SK-N-SH (cell line): ENCODE measurements around the gene LHX6. TPM values are rescaled to one million over a fixed set of nuclear protein-coding genes. Genes with fewer than 3 reads are reported as not detected.

Experiments
- CTCF ChIA-PET: fragments of 300-600, 350-600 bp; formaldehyde crosslinking; extraction: SDS; loops from one replicate; lab custom pipeline; 2021; lab: Yijun Ruan, JAX
- POLR2A ChIA-PET: fragments of 350-600 bp; sonication (Branson Sonifier 250); formaldehyde crosslinking; extraction: SDS; loops from one replicate; lab custom pipeline; 2020; ENCODE audit warnings: antibody characterized with exemption, inconsistent platforms; lab: Yijun Ruan, JAX
- DNase-seq: peaks from one replicate; pipeline ENCODE4 v3.0.0; 2012
- H2AFZ ChIP-seq: fragments of 200-600 bp; sonication (generic); 2 replicates; pipeline ENCODE4 v1.8.1; 2016; ENCODE audit warnings: antibody characterized with exemption, mild to moderate bottlenecking, low read depth
- H3F3A ChIP-seq: fragments of 200-600 bp; sonication (generic); replicated peaks from 2 replicates; pipeline ENCODE3; 2016; ENCODE audit warnings: antibody characterized with exemption, mild to moderate bottlenecking; ENCODE audit not compliant: insufficient read depth
- H3K27ac ChIP-seq, 2 experiments: fragments of 200-500 bp in 1 of 2; fragments of 200-600 bp in 1 of 2; sonication (Bioruptor generic) in 1 of 2; sonication (generic), shearing (Covaris generic) in 1 of 2; 2 replicates each; pipeline versions ENCODE4 v1.5.1 to v1.6.1; 2014 to 2016; ENCODE audit warnings: low read depth in 2 of 2, inconsistent platforms in 1 of 2, low read length in 1 of 2, mild to moderate bottlenecking in 1 of 2, mixed read lengths in 1 of 2
- H3K27me3 ChIP-seq: fragments of 200-600 bp; sonication (generic), shearing (Covaris generic); 2 replicates; pipeline ENCODE4 v1.6.1; 2016; ENCODE audit warnings: mixed run types; ENCODE audit not compliant: insufficient read depth
- H3K36me3 ChIP-seq, 2 experiments: fragments of 200-500 bp in 1 of 2; fragments of 200-600 bp in 1 of 2; sonication (Bioruptor generic) in 1 of 2; sonication (generic) in 1 of 2; replicated peaks in 1 of 2; 2 replicates each; pipeline versions ENCODE3 to v1.5.1; 2014 to 2016; ENCODE audit warnings: low read length in 1 of 2, mild to moderate bottlenecking in 1 of 2; ENCODE audit not compliant: insufficient read depth in 2 of 2, control insufficient read depth in 1 of 2
- H3K4me1 ChIP-seq, 2 experiments: fragments of 200-500 bp in 1 of 2; fragments of 200-600 bp in 1 of 2; sonication (Bioruptor generic) in 1 of 2; sonication (generic), shearing (Covaris generic) in 1 of 2; 2 replicates each; pipeline versions ENCODE4 v1.5.1 to v1.6.1; 2014 to 2016; ENCODE audit warnings: low read depth in 1 of 2, low read length in 1 of 2, mixed run types in 1 of 2; ENCODE audit not compliant: insufficient read depth in 2 of 2, control insufficient read depth in 1 of 2
- H3K4me2 ChIP-seq: fragments of 200-600 bp; sonication (generic), shearing (Covaris generic); 2 replicates; pipeline ENCODE4 v1.6.1; 2017; ENCODE audit warnings: mixed run types
- H3K4me3 ChIP-seq, 2 experiments: fragments of 200-500 bp in 1 of 2; fragments of 200-600 bp in 1 of 2; sonication (Bioruptor generic) in 1 of 2; sonication (generic), shearing (Covaris generic) in 1 of 2; 2 replicates each; pipeline versions ENCODE4 v1.5.1 to v1.8.1; 2014 to 2016; ENCODE audit warnings: low read depth in 2 of 2, inconsistent platforms in 1 of 2, low read length in 1 of 2, mild to moderate bottlenecking in 1 of 2, mixed read lengths in 1 of 2, moderate library complexity in 1 of 2
- H3K79me2 ChIP-seq: fragments of 200-600 bp; sonication (generic); 2 replicates; pipeline ENCODE4 v1.8.1; 2017; ENCODE audit warnings: mild to moderate bottlenecking; ENCODE audit not compliant: insufficient read depth
- H3K9ac ChIP-seq: fragments of 200-600 bp; sonication (generic); 2 replicates; pipeline ENCODE4 v1.6.1; 2017; ENCODE audit warnings: mixed run types
- H3K9me2 ChIP-seq: fragments of 200-600 bp; sonication (generic); 2 replicates; pipeline ENCODE4 v1.6.1; 2017; ENCODE audit warnings: mixed run types
- H3K9me3 ChIP-seq: fragments of 200-600 bp; sonication (generic); 2 replicates; pipeline ENCODE4 v1.6.1; 2017; ENCODE audit warnings: mixed run types, mild to moderate bottlenecking, moderate library complexity
- H4K20me1 ChIP-seq: fragments of 200-600 bp; sonication (generic); 2 replicates; pipeline ENCODE4 v1.6.1; 2017; ENCODE audit warnings: mild to moderate bottlenecking, mixed run types; ENCODE audit not compliant: insufficient read depth
- GABPA ChIP-seq: IDR thresholded peaks from 2 replicates; pipeline ENCODE4 v1.4.0; 2012; ENCODE audit warnings: low read depth, mild to moderate bottlenecking
- IRF3 ChIP-seq: fragments of 150-350 bp; IDR thresholded peaks from 2 replicates; pipeline ENCODE4 v1.6.1; 2016; ENCODE audit warnings: mild to moderate bottlenecking, low read depth, low read length
- MAX ChIP-seq: IDR thresholded peaks from 2 replicates; pipeline ENCODE4 v1.4.0; 2012; ENCODE audit warnings: low read depth
- NRF1 ChIP-seq: IDR thresholded peaks from 2 replicates; pipeline ENCODE4 v1.6.1; 2012; ENCODE audit warnings: low read depth, mild to moderate bottlenecking, low read length
- PBX3 ChIP-seq: IDR thresholded peaks from 2 replicates; pipeline ENCODE4; 2012
- USF1 ChIP-seq: IDR thresholded peaks from 2 replicates; pipeline ENCODE4 v1.4.0; 2012; ENCODE audit warnings: low read depth, borderline replicate concordance
- USF2 ChIP-seq: fragments of 150-350 bp; IDR thresholded peaks from 2 replicates; pipeline ENCODE4 v1.6.1; 2017; ENCODE audit warnings: antibody characterized with exemption, low read length, low read depth, borderline replicate concordance
- YY1 ChIP-seq: IDR thresholded peaks from 2 replicates; pipeline ENCODE4 v1.4.0; 2012; ENCODE audit warnings: low read depth, mild to moderate bottlenecking
- WGBS: methylation state at CpG from one replicate; pipeline ENCODE4 v1.1.6; 2017; ENCODE audit warnings: low lambda C conversion rate; 5-methylcytosine and 5-hydroxymethylcytosine counted together
- polyA plus RNA-seq, 3 experiments: library from polyadenylated mRNA; depleted of rRNA; stranded (reverse); fragments of >200 nt; gene quantifications; 2 replicates each; pipeline ENCODE4 v1.2.3, GENCODE V29; 2012

LHX6 gene
- polyA plus RNA-seq, 1 of the 3 experiments (the other 2 are of a cell fraction) = 0.02 TPM

- POLR2A ChIA-PET = no interaction called here
- CTCF ChIA-PET = interaction anchor here (3.6 kb wide), 1 partner anchor 170 kb away, joined by 8 read pairs; no protein-coding TSS in a partner anchor
Observed at GRCh38 chr9:122180633-122181032, 48.1 kb downstream of the LHX6 start.

More at GRCh38 chr9:122180633-122181032, 48.1 kb downstream of the LHX6 start:
- H3K9me3 ChIP-seq = no peaks in the 10 kb centered on the region
- no peaks in the 10 kb centered on the region for H3K79me2 ChIP-seq
- H3K27me3 ChIP-seq = peaks cover 21% of the 10 kb centered on the region
- 23% methylated on average over 4 of the region's 4 CpGs for WGBS
- H3K36me3 ChIP-seq = no peaks in the 10 kb centered on the region
- no peaks in the 10 kb centered on the region for H4K20me1 ChIP-seq
- H2AFZ ChIP-seq = no peak overlapping the region
- H3K4me3 ChIP-seq = no peak overlapping the region
- TF ChIP-seq NRF1 (no peak), YY1 (no peak), MAX (no peak), PBX3 (no peak), IRF3 (no peak), USF1 (peak; percentile 84; the same call in 1 of the 2 replicates), GABPA (no peak), USF2 (no peak)
- TF ChIP-seq, all 33 proteins: peak for 1
- no peaks in the 10 kb centered on the region for H3F3A ChIP-seq
- no peak overlapping the region for H3K27ac ChIP-seq
- no peaks in the 10 kb centered on the region for H3K4me1 ChIP-seq
- no peak overlapping the region for H3K9ac ChIP-seq
- no peak for DNase-seq
- H3K4me2 ChIP-seq = no peak overlapping the region
- no peaks in the 10 kb centered on the region for H3K9me2 ChIP-seq
